GM18873 (cell line): ENCODE results near the gene USHBP1.
A peak's percentile ranks its signal among the peaks of the same experiment; 100 is the strongest.
"Not testable (repeated sequence)": the region's sequence is repeated elsewhere in the genome, so short reads cannot be mapped to it uniquely, and the experiment has no call there.

Experiments
- ATAC-seq: cut with Tn5 transposase; IDR thresholded peaks from one replicate; pipeline ENCODE4 v1.9.1; 2021; ENCODE audit warnings: mild to moderate bottlenecking, moderate library complexity, moderate number of reproducible peaks; ENCODE audit not compliant: unreplicated experiment, low FRiP score

The USHBP1 gene

GRCh38 chr19:17296976-17297375, 32.4 kb upstream of the USHBP1 start:
- ATAC-seq, result no peak

GRCh38 chr19:17296273-17296672, 31.7 kb upstream of the USHBP1 start:
- ATAC-seq, result no peak

DNA sequence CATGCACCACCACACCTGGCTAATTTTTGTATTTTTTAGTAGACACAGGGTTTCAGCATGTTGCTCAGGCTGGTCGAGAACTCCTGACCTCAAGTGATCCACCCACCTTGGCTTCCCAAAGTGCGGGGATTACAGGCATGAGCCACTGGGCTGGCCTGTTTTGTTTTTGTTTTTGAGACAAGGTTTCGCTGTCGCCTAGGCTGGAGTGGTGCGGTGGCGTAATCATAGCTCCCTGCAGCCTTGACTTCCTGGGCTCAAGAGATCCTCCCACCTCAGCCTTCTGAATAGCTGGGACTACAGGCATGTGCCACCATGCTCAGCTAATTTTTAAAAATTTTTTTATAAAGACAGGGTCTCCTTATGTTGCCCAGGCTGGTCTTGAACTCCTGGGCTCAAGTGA, 31.0 kb upstream of the USHBP1 start:
- not testable (repeated sequence) for ATAC-seq

GRCh38 chr19:17294051-17294891, 29.7 kb upstream of the USHBP1 start:
- ATAC-seq, result no peak

GRCh38 chr19:17293605-17294004, 29.1 kb upstream of the USHBP1 start:
- ATAC-seq, result no peak

- ATAC-seq, result peak; percentile 54
Measured at GRCh38 chr19:17292301-17293074, 27.9 kb upstream of the USHBP1 start.

DNA sequence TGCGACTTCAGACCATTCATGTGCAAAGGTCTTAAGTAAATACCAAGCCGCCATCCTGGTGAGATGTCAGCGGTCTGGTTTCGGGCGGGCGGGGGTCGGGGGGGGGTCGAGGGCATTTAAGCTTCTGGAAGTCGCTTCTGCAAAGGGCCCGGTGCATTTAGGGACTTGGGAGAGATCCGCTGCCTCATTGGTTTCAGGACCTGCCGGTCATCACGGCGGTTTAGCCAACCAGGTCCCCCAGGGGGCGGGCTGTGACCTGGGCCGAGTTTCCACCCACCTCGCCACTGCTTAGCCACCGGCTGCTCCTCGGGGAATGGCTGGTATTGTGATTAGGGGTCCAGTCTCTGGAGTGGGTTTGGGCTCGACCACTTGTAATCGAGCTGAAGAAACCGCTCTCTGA, 24.9 kb upstream of the USHBP1 start:
- ATAC-seq, result no peak

DNA sequence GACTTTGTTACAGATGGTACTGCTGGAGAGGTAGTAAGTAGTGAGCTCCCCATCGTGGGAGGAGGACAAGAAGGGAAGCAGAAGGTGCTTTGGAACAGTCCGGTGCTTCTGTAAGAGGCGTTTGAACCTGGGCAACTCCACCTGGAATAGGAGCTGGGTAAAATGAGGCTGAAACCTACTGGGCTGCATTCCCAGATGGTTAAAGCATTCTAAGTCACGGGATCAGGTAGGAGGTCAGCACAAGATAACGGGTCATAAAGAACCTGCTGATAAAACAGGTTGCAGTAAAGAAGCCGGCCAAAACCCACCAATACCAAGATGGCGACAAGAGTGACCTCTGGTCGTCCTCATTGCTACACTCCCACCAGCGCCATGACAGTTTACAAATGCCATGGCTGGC, 22.2 kb upstream of the USHBP1 start:
- no peak for ATAC-seq

- no peak for ATAC-seq
Measured at GRCh38 chr19:17286263-17286662, 21.7 kb upstream of the USHBP1 start.

DNA sequence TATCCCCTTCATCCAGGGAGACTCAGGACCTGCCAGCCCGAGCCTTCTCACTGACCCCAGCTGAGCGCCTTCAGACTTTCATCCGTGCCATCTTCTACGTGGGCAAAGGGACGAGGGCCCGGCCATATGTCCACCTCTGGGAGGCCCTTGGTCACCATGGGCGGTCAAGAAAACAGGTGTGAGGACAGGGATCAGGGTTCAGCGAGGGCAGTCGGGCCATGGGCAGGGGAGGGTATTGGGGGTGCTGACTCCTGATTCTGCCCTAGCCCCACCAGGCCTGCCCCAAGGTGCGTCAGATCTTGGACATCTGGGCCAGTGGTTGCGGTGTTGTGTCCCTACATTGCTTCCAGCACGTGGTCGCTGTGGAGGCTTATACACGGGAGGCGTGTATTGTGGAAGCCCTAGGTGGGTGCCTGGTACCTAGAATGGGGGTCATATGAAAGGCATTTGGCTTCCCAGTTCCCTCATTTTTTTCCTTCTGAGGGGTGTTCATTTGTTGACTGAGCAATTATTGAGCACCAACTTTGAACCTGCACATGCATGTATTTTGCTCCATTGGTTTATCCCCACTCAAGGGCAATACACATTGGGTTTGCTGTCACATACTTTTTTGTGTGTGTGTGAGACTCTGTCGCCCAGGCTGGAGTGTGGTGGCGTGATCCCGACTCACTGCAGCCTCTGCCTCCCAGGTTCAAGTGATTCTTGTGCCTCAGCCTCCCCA, 21.0 kb upstream of the USHBP1 start:
- ATAC-seq, result no peak

GRCh38 chr19:17283504-17283996, 19.0 kb upstream of the USHBP1 start:
- no peak for ATAC-seq

GRCh38 chr19:17282488-17283125, 18.1 kb upstream of the USHBP1 start:
- ATAC-seq, result peak; percentile 53

GRCh38 chr19:17281391-17282304, 17.1 kb upstream of the USHBP1 start, which contains the start of gene ANKLE1:
Gene ANKLE1 (plus strand): TSS chr19:17281901. CDS start chr19:17281921, 20 bp downstream.
- no peak for ATAC-seq

- ATAC-seq, result no peak
Measured at GRCh38 chr19:17279436-17279835, 14.9 kb upstream of the USHBP1 start.

- no peak for ATAC-seq
Measured at GRCh38 chr19:17275441-17276175, 11.1 kb upstream of the USHBP1 start.

DNA sequence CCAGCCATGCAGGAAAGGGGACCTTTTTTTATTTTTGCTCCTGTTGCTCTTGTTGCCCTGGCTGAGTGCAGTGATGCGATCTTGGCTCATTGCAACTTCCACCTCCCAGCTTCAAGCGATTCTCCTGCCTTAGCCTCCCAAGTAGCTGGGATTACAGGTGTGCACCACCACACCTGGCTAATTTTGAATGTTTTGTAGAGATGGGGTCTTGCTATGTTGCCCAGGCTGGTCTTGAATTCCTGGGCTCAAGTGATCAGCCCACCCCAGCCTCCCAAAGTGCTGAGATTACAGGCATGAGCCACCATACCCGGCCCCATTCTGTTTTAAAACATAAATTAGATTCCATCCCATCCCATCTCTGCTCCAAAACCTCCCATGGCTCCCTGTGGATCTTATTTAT, 10.3 kb upstream of the USHBP1 start:
- not testable (repeated sequence) for ATAC-seq

DNA sequence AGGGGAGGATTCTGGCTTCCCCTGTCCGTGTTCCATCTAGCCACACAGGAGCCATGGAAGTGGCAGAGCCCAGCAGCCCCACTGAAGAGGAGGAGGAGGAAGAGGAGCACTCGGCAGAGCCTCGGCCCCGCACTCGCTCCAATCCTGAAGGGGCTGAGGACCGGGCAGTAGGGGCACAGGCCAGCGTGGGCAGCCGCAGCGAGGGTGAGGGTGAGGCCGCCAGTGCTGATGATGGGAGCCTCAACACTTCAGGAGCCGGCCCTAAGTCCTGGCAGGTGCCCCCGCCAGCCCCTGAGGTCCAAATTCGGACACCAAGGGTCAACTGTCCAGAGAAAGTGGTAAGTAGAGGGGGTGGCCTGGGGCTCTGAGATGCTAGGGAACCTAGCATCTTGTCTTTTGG, 4.2 kb upstream of the USHBP1 start:
- ATAC-seq, result no peak

- peak; percentile 89 for ATAC-seq
Measured at GRCh38 chr19:17266975-17267788, 2.6 kb upstream of the USHBP1 start, which contains the start of gene BABAM1. Gene BABAM1 (plus strand): TSS chr19:17267443. CDS start chr19:17268807, 1,364 bp downstream.
